Neuronal stem cell (in vitro differentiated cells): ENCODE data around the gene ACACA.

ENCODE experiments used
- DNase-seq: peaks from one replicate; pipeline ENCODE4 v3.0.0-alpha.2; 2013; ENCODE audit warnings: low spot score
- H2AFZ ChIP-seq: one replicate; pipeline ENCODE4 v1.6.1; 2013; ENCODE audit warnings: mild to moderate bottlenecking, low read length, inconsistent platforms
- H2AK5ac ChIP-seq: 2 replicates; pipeline ENCODE4 v1.6.1; 2013; ENCODE audit warnings: low read depth, mild to moderate bottlenecking, inconsistent platforms, low read length, moderate library complexity, mixed read lengths
- H2BK120ac ChIP-seq: 2 replicates; pipeline ENCODE4 v1.6.1; 2013; ENCODE audit warnings: low read depth, mild to moderate bottlenecking, inconsistent platforms, low read length, moderate library complexity, mixed read lengths
- H2BK12ac ChIP-seq: one replicate; pipeline ENCODE4 v1.6.1; 2013; ENCODE audit warnings: low read length, inconsistent platforms
- H2BK15ac ChIP-seq: 2 replicates; pipeline ENCODE4 v1.6.1; 2013; ENCODE audit warnings: mild to moderate bottlenecking, low read length, inconsistent platforms, mixed read lengths
- H2BK5ac ChIP-seq: one replicate; pipeline ENCODE4 v1.6.1; 2013; ENCODE audit warnings: inconsistent platforms, mild to moderate bottlenecking, low read length, moderate library complexity
- H3K14ac ChIP-seq: one replicate; pipeline ENCODE4 v1.6.1; 2013; ENCODE audit warnings: low read length, inconsistent platforms
- H3K18ac ChIP-seq: 2 replicates; pipeline ENCODE4 v1.6.1; 2013; ENCODE audit warnings: low read length, inconsistent platforms
- H3K23ac ChIP-seq: 2 replicates; pipeline ENCODE4 v1.6.1; 2013; ENCODE audit warnings: low read depth, mild to moderate bottlenecking, mixed read lengths, low read length, inconsistent platforms; ENCODE audit not compliant: poor library complexity
- H3K27ac ChIP-seq: replicated peaks from 3 replicates; pipeline ENCODE4 v1.5.1; 2013; ENCODE audit warnings: low read length, inconsistent platforms
- H3K27me3 ChIP-seq, 3 experiments: 2 replicates each; pipeline ENCODE4 v1.6.1; 2013; ENCODE audit warnings: low read length in 3 of 3, mild to moderate bottlenecking in 2 of 3, inconsistent platforms in 1 of 3, low read depth in 1 of 3, mixed read lengths in 1 of 3, moderate library complexity in 1 of 3; ENCODE audit not compliant: control insufficient read depth in 3 of 3, insufficient read depth in 3 of 3
- H3K36me3 ChIP-seq, 2 donors: replicated peaks in 1 of 2; 2 replicates each; pipeline ENCODE4 v1.6.1; 2013; ENCODE audit warnings: low read length in 2 of 2; ENCODE audit not compliant: control insufficient read depth in 2 of 2, insufficient read depth in 2 of 2
- H3K4ac ChIP-seq: 2 replicates; pipeline ENCODE4 v1.6.1; 2013; ENCODE audit warnings: inconsistent platforms, mild to moderate bottlenecking, low read length, moderate library complexity
- H3K4me1 ChIP-seq, 2 donors: 1 replicate in 1 of 2; 2 replicates in 1 of 2; pipeline ENCODE4 v1.6.1; 2013; ENCODE audit warnings: low read length in 2 of 2, low read depth in 1 of 2; ENCODE audit not compliant: control insufficient read depth in 2 of 2, insufficient read depth in 1 of 2
- H3K4me2 ChIP-seq: one replicate; pipeline ENCODE4 v1.6.1; 2013; ENCODE audit warnings: mild to moderate bottlenecking, low read length, inconsistent platforms; ENCODE audit not compliant: insufficient read depth, poor library complexity, severe bottlenecking
- H3K4me3 ChIP-seq, 2 donors: 2 replicates each; pipeline ENCODE4 v1.5.1; 2013; ENCODE audit warnings: low read length in 2 of 2, mild to moderate bottlenecking in 2 of 2, inconsistent platforms in 1 of 2, moderate library complexity in 1 of 2
- H3K79me1 ChIP-seq: one replicate; pipeline ENCODE4 v1.6.1; 2013; ENCODE audit warnings: low read depth, mild to moderate bottlenecking, inconsistent platforms, low read length, moderate library complexity
- H3K9ac ChIP-seq: one replicate; pipeline ENCODE4 v1.6.1; 2013; ENCODE audit warnings: mild to moderate bottlenecking, low read depth, low read length, inconsistent platforms; ENCODE audit not compliant: poor library complexity
- H3K9me3 ChIP-seq, 2 donors: replicated peaks in 1 of 2; 2 replicates each; pipeline versions ENCODE3 to v1.6.1; 2013; ENCODE audit warnings: low read length in 2 of 2, mild to moderate bottlenecking in 2 of 2, inconsistent platforms in 1 of 2, low read depth in 1 of 2, mixed read lengths in 1 of 2, moderate library complexity in 1 of 2; ENCODE audit not compliant: control insufficient read depth in 2 of 2, insufficient read depth in 1 of 2
- H4K8ac ChIP-seq: one replicate; pipeline ENCODE4 v1.6.1; 2013; ENCODE audit warnings: low read depth, mild to moderate bottlenecking, inconsistent platforms, low read length, moderate library complexity
- H4K91ac ChIP-seq: one replicate; pipeline ENCODE4 v1.6.1; 2013; ENCODE audit warnings: low read length, low read depth, mild to moderate bottlenecking, inconsistent platforms; ENCODE audit not compliant: poor library complexity
- WGBS, 2 donors: extraction: QIAGEN DNeasy Blood & Tissue Kit; methylation state at CpG; one replicate each; pipeline ENCODE4 v1.1.7; 2013; ENCODE audit warnings: missing lambda C conversion rate in 2 of 2, mixed read lengths in 1 of 2; ENCODE audit not compliant: insufficient read length in 2 of 2, insufficient replicate concordance in 1 of 2; ENCODE audit errors: extremely low coverage in 2 of 2; 5-methylcytosine and 5-hydroxymethylcytosine counted together

Gene ACACA

DNA sequence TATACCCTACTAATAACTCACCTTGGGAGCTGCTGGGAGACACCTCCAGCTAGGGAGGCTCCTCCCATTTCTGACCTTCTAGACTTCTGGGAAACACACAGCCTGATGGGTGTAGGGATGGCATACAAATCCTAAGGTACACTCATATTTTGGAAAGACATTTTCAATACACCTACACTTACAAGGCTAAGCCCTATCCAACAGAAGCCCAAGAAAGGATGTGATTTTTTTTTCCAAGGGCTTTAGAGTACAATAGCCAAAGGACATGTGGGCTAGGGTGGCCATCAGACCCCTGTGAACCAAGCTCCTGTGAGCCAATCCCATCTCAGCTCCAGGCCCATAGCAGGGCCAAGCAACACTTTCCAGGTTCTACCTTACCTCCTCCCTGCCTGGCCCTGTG is 313.9 kb downstream of the ACACA start:
- H2BK120ac ChIP-seq: no peak overlapping the region
- H3K9me3 ChIP-seq: no peaks in the 10 kb centered on the region
- peaks cover 38 to 97% of the 10 kb centered on the region in 2 donors for H3K36me3 ChIP-seq
- H3K4ac ChIP-seq: no peak overlapping the region
- no peak overlapping the region for H2AFZ ChIP-seq
- H4K91ac ChIP-seq: no peak overlapping the region
- H2BK15ac ChIP-seq: no peak overlapping the region
- H2BK12ac ChIP-seq: no peak overlapping the region
- H3K18ac ChIP-seq: no peak overlapping the region
- no peak overlapping the region for H4K8ac ChIP-seq
- no peak for DNase-seq
- no peak overlapping the region for H3K4me2 ChIP-seq
- peaks cover 0 to 18% of the 10 kb centered on the region in 2 donors for H3K4me1 ChIP-seq
- no peak overlapping the region for H3K4me3 ChIP-seq
- no peak overlapping the region for H2BK5ac ChIP-seq
- H3K23ac ChIP-seq: no peak overlapping the region
- H3K9ac ChIP-seq: no peak overlapping the region
- no peak overlapping the region for H2AK5ac ChIP-seq
- no peak overlapping the region for H3K14ac ChIP-seq
- H3K27me3 ChIP-seq: no peaks in the 10 kb centered on the region
- H3K27ac ChIP-seq: no peak overlapping the region
- no peaks in the 10 kb centered on the region for H3K79me1 ChIP-seq

- Histone ChIP-seq H3K4me1 (peaks cover 0 to 18% of the 10 kb centered on the region in 2 donors), H3K9me3 (no peaks in the 10 kb centered on the region), H2BK15ac (no peak overlapping the region), H3K4me3 (no peak overlapping the region), H2BK120ac (no peak overlapping the region), H3K4me2 (no peak overlapping the region), H3K14ac (no peak overlapping the region), H2AK5ac (no peak overlapping the region), H3K36me3 (peaks cover 36 to 97% of the 10 kb centered on the region in 2 donors), H2BK5ac (no peak overlapping the region), H3K4ac (no peak overlapping the region), H3K27ac (no peak overlapping the region), H3K23ac (no peak overlapping the region), H4K91ac (no peak overlapping the region), H2AFZ (no peak overlapping the region), H3K9ac (no peak overlapping the region), H3K18ac (no peak overlapping the region), H3K27me3 (no peaks in the 10 kb centered on the region), H4K8ac (no peak overlapping the region), H2BK12ac (no peak overlapping the region), H3K79me1 (no peaks in the 10 kb centered on the region)
- WGBS, 2 donors: no CpG with 5 or more reads among the region's 2 CpGs
- no peak for DNase-seq
Observed at GRCh38 chr17:37092071-37092470, 314.6 kb downstream of the ACACA start.

GRCh38 chr17:37090941-37091340 is 315.7 kb downstream of the ACACA start:
- no peak overlapping the region for H2AK5ac ChIP-seq
- H3K9me3 ChIP-seq: no peaks in the 10 kb centered on the region
- H2BK120ac ChIP-seq: no peak overlapping the region
- H2BK12ac ChIP-seq: no peak overlapping the region
- H2AFZ ChIP-seq: no peak overlapping the region
- DNase-seq: no peak
- H3K4me1 ChIP-seq: peaks cover 0 to 18% of the 10 kb centered on the region in 2 donors
- H3K18ac ChIP-seq: no peak overlapping the region
- H3K4me3 ChIP-seq: no peak overlapping the region
- no peak overlapping the region for H3K14ac ChIP-seq
- H4K91ac ChIP-seq: no peak overlapping the region
- no peak overlapping the region for H3K4me2 ChIP-seq
- H3K9ac ChIP-seq: no peak overlapping the region
- no peak overlapping the region for H3K23ac ChIP-seq
- no peak overlapping the region for H3K4ac ChIP-seq
- H3K27me3 ChIP-seq: no peaks in the 10 kb centered on the region
- no peak overlapping the region for H4K8ac ChIP-seq
- H3K36me3 ChIP-seq: peaks cover 35 to 97% of the 10 kb centered on the region in 2 donors
- H2BK15ac ChIP-seq: no peak overlapping the region
- H3K79me1 ChIP-seq: no peaks in the 10 kb centered on the region
- no CpG with 5 or more reads among the region's 3 CpGs for WGBS, 2 donors
- no peak overlapping the region for H2BK5ac ChIP-seq
- no peak overlapping the region for H3K27ac ChIP-seq

DNA sequence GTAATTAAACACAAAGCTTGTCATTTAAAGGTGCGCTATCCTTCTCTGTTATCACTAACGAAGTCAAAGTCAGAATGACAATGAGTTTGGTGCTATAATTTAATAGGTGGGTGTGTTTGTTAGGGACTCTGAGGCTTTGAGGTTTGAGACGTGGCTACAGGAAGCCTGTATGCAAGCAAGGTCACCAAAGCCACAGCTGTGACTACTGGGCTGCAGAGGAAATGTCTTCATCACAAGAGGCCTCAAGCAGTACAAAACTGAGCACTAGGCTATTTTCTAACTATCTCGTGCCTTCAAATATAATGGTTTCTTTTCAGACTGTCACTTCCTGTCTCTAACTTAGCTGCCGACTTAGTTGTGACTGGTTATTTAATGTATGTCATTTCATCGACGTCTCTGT is 316.7 kb downstream of the ACACA start:
- Histone ChIP-seq H2BK120ac (no peak overlapping the region), H3K4me3 (no peak overlapping the region), H3K4me1 (peaks cover 0 to 18% of the 10 kb centered on the region in 2 donors), H2BK15ac (no peak overlapping the region), H3K4me2 (no peak overlapping the region), H4K91ac (no peak overlapping the region), H3K23ac (no peak overlapping the region), H2BK12ac (no peak overlapping the region), H3K4ac (no peak overlapping the region), H3K79me1 (no peaks in the 10 kb centered on the region), H3K9me3 (no peaks in the 10 kb centered on the region), H3K14ac (no peak overlapping the region), H3K36me3 (peaks cover 35 to 97% of the 10 kb centered on the region in 2 donors), H2AK5ac (no peak overlapping the region), H3K9ac (no peak overlapping the region), H4K8ac (no peak overlapping the region), H2AFZ (no peak overlapping the region), H3K27me3 (no peaks in the 10 kb centered on the region), H3K27ac (no peak overlapping the region), H3K18ac (no peak overlapping the region), H2BK5ac (no peak overlapping the region)
- DNase-seq: no peak
- WGBS, 2 donors: no CpG with 5 or more reads among the region's 7 CpGs
